NCI-H1694 (cell line): ENCODE results near the gene CAMK2D.
A peak's percentile ranks its signal among the peaks of the same experiment; 100 is the strongest.

Experiments
- DNase-seq: peaks from one replicate; lab custom pipeline; 2025; lab: John Stamatoyannopoulos, UW

CAMK2D gene

GRCh38 chr4:113565702-113566012 lies 195.9 kb downstream of the CAMK2D start:
- DNase-seq: no peak

DNA sequence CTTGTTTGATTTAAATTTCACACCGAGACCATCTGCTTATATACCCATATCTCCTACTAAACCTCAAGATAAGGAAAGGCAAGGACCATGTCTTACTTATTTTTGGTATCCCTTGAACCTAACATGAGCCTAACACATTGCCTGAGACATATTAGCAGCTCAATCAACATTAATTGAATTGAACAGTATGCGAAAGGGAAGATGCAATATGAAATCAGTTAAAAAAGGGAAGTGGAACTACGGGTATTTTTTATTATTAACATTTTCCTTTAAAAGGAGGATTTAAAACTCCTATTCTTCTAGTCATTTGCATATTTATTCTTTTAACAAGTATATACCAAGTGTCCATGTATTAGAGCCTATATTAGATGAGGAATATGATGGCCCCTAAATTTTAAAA lies 197.0 kb downstream of the CAMK2D start:
- no peak for DNase-seq

DNA sequence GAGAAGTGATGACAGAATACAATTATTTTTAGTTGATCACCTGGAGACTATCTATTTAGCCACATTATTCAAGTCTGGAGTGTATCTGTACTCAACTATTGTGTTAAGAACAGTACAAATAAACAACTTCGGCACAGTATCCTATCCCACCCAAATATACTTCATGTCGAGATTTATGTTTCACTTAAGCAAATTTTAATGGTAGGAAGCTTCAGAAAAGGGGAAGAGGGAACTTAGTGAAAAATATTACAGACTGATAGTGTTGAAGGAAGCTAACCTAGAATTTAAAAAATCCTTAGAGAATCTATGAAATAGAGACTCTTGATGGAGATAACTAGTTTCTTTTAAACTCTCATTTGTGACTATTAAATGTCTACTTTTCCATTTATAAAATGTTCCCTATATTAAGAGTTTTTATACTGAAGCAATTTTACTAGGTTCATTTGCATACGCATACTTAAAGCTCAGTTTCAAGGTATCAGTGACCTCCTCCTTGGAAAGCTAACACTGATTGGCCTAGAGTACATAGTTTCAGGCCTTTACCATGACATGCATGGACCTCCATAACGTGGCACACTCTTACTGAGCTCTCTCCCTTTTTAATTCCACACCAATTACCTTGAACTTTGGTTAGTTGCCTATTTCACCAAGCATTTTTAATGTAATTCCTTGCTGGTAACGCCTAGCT lies 197.7 kb downstream of the CAMK2D start:
- no peak for DNase-seq

- no peak for DNase-seq
Measured at GRCh38 chr4:113561758-113562157, 199.8 kb downstream of the CAMK2D start.

DNA sequence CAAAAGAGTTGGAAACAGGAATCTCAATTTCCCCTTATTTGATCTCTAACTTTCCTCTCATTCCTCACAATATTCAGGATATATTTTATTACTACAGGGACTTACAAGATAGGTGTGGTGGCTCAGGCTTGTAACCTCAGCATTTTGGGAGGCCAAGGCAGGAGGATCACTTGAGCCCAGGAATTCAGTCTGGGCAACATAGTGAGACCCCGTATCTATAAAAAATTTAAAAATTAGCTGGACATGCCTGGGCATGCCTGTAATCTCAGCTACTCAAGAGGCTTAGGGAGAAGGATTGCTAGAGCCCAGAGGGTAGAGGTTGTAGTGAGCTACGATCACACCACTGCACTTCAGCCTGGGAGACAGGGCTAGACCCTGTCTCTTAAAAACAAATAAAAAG lies 200.4 kb downstream of the CAMK2D start:
- no peak for DNase-seq

DNA sequence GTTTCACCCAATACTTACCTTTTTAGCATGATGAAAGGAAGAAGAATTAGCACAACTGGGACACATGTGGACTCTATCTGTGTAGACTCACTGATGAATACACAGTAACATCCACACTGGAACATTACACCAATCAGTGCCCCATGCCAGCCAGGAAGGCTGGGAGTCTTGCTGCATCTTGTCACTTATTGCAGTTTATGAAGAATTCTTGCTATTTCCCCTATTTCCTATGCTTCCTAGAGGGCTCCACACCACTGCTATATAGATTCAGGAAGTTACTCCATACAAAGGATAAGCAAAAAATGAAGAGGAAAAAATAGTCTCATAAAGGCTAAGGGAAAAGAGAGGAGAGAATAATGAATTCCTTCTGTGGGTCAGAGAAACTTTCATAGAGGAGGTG lies 201.0 kb downstream of the CAMK2D start:
- no peak for DNase-seq

GRCh38 chr4:113559947-113560346 lies 201.6 kb downstream of the CAMK2D start:
- DNase-seq: no peak

- no peak for DNase-seq
Measured at GRCh38 chr4:113556382-113557134, 205.0 kb downstream of the CAMK2D start.

DNA sequence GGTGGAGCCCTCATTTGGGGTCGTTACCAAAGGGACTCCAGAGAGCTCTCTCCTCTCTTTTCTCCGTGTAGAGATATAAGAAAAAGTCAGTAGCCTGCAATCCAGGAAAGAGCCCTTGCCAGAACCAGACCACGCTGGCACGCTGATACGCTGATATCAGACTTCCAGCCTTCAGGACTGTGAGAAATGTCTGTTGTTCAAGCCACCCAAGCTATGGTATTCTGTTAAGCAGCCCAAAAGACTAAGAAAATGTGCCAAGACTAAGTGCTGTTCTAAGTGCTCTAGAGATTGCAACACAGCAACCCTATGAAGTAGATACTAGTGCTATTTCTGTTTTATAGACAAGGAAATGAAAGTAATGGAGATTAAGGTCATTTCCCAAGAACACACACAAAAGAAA lies 205.7 kb downstream of the CAMK2D start:
- DNase-seq: no peak

GRCh38 chr4:113553082-113553481 lies 208.5 kb downstream of the CAMK2D start:
- DNase-seq: no peak

DNA sequence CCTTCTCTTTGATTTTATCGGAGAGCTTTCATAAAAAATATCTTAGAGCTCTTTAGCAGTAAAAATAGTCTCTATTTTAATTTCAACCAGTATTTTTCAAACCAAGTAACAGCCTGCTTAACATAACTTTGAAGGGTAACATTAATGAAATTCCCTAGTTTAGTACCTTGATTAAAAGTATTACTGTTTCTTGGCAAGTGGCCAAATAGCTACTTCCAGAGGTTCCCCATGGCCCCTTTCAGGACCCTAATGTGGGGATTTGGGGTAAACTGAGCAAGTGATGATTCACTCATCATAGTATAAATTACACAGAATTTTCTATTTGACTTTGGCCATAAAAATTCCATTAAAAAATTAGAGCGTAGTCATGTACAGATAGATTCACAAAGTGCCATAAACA lies 211.0 kb downstream of the CAMK2D start:
- DNase-seq: no peak

GRCh38 chr4:113548303-113548702 lies 213.2 kb downstream of the CAMK2D start:
- no peak for DNase-seq

- DNase-seq: peak; percentile 82
Measured at GRCh38 chr4:113547487-113548042, 214.0 kb downstream of the CAMK2D start.

DNA sequence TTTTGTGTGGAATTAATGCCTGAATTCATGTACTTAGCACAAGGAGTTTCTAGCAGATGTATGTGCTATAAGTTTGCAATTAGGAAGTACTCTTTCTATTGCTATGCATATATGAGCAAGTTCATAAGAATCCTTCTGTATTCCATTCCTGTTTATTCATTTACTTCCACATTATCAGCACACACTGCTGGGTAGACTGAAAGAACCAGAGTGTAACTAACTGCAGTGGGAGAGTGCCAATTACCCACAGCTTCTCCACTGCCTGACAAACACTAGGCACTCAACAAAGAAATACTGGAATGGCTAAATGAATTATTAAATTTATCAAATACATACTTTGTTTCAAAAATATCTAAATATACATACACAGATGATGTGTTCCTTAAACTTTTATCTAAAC lies 219.6 kb downstream of the CAMK2D start:
- DNase-seq: no peak

DNA sequence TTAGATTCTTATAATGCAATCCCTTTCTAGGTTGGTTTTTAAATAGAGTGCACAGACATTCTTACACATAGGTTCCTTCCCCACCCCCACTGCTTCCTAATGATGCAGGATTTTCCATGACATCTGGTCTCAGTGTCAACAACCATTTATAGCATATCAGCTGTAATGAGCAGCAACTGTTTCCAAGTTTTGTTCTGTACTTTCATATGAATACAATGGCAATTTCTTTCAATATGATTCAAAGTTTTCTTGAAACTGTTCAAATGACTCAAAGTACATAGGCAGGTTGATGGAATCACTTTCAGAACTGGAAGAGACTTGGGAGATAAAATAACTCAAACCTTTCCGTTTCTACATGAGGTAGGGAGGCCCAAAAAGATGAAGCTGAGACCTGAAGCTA lies 220.7 kb downstream of the CAMK2D start:
- DNase-seq: peak; percentile 49

DNA sequence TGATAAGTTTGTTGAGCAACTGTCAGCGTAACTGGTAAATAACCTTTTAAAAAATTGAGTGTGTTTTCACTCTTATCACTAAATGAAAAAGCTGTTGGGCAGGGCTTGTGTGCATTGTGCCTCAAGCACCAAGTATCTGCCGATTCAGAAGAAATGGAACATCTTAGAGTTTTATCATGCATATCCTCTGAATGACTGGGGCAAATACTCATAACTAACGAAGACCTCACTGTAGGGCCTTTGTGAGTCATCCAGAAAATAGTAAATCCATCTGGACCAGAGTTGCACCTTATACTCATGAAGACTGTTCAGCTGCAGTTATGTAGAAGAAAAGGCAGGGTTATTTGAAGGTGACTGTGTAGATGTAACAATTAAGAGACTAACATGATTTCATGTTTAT lies 222.1 kb downstream of the CAMK2D start:
- DNase-seq: no peak

DNA sequence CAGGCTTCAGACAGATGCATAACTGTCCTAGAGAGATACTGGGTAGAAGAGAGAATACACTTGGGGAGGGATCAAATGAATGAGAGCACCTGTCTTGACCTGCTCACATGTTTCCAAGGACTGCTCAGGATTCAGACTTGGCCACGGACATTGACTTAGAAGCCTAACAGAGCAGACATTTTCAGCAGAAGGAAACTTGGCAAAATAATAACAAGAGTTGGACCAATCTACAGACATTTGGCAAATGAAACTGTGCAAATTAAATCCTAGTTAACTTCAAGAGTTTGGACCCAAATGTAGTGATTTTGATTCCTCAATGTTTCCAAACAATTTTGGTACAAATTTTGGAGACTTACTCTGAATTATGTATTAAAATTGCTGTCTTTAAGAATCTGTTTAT lies 223.9 kb downstream of the CAMK2D start:
- no peak for DNase-seq

DNA sequence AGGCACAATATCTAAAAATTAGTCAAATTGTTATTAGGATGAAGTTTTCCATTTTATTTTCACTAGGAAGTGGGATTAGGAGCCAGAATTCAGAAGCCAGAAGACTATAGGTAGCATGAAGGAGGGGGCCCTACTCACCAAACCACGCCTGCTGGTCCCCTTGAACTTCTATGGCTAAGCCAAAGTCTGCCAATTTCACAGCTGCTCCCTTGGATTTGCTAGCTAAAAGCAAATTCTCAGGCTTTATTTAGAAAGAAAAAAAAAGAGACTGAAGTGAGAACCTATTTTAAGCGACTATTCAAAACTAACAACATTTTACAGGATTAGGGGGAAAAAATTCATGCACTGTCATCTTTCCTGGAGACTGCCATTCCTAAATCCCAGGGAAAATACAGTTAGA lies 224.3 kb downstream of the CAMK2D start:
- no peak for DNase-seq

- DNase-seq: no peak
Measured at GRCh38 chr4:113534711-113535110, 226.8 kb downstream of the CAMK2D start.

- no peak for DNase-seq
Measured at GRCh38 chr4:113531572-113531971, 230.0 kb downstream of the CAMK2D start.

- DNase-seq: no peak
Measured at GRCh38 chr4:113528395-113528794, 233.1 kb downstream of the CAMK2D start.

- DNase-seq: no peak
Measured at GRCh38 chr4:113525521-113525920, 236.0 kb downstream of the CAMK2D start.

DNA sequence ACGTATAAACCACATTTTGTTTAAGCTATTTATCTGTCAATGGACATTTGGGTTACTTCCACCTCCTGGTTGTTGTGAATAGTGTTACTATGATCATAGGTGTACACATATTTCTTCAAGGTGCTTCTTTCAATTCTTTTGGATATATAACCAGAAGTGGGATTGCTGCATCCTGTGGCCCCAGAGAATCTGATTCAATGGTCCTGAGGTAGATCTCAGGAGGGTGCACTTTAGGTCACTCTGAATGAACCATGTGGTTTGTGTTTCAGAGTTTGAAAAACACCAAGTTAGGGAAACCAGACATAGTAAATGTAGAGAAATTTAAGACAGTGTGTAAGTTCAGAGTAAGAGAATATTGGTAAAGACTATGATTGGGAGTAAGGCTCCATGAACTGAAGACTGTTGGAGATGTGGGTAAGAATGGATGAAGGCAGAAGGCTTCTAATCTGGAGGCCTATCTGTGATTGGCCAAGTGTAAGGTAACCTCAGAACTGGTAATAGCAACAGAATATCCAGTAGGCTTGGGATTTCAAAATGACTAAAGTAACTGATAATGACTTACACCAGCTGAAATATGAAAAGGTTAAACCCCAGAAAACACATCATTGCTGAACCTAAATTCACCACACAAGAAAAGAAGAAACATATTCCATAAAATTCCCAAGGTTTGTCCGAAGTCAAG lies 236.9 kb downstream of the CAMK2D start:
- DNase-seq: no peak
